Loucy (cell line): ENCODE results near the gene PARVA.

Source experiments
- H2AFZ ChIP-seq: fragments of 200-600 bp; sonication (generic); 2 replicates; pipeline ENCODE4 v1.6.0; 2016; ENCODE audit warnings: antibody characterized with exemption, mild to moderate bottlenecking, low read length, moderate library complexity
- H3F3A ChIP-seq: fragments of 200-600 bp; 2 replicates; pipeline ENCODE4 v1.6.0; 2016; ENCODE audit warnings: antibody characterized with exemption, low read depth, mild to moderate bottlenecking
- H3K27me3 ChIP-seq: fragments of 200-600 bp; sonication (generic); 2 replicates; pipeline ENCODE4 v1.6.1; 2014; ENCODE audit warnings: low read length, mild to moderate bottlenecking; ENCODE audit not compliant: insufficient read depth, poor library complexity, severe bottlenecking
- H3K36me3 ChIP-seq: fragments of 200-600 bp; sonication (generic); 2 replicates; pipeline ENCODE4 v1.6.1; 2016; ENCODE audit warnings: low read length; ENCODE audit not compliant: insufficient read depth
- H3K4me1 ChIP-seq: fragments of 200-600 bp; sonication (generic); 2 replicates; pipeline ENCODE4 v1.5.1; 2014; ENCODE audit warnings: low read length, mild to moderate bottlenecking; ENCODE audit not compliant: insufficient read depth, poor library complexity, severe bottlenecking
- H3K4me2 ChIP-seq: fragments of 200-600 bp; sonication (generic); 2 replicates; pipeline ENCODE4 v1.6.0; 2014; ENCODE audit warnings: antibody characterized with exemption, low read length, low read depth, mild to moderate bottlenecking; ENCODE audit not compliant: poor library complexity, severe bottlenecking
- H3K4me3 ChIP-seq: fragments of 200-600 bp; sonication (generic); 2 replicates; pipeline ENCODE4 v1.5.1; 2014; ENCODE audit warnings: low read length, mild to moderate bottlenecking, mixed read lengths; ENCODE audit not compliant: poor library complexity, severe bottlenecking
- H3K79me2 ChIP-seq: fragments of 200-600 bp; sonication (generic); 2 replicates; pipeline ENCODE4 v1.6.1; 2014; ENCODE audit warnings: low read length; ENCODE audit not compliant: insufficient read depth
- H3K9ac ChIP-seq: fragments of 200-600 bp; sonication (generic); 2 replicates; pipeline ENCODE4 v1.6.0; 2014; ENCODE audit warnings: mild to moderate bottlenecking, low read depth, low read length, moderate library complexity; ENCODE audit not compliant: poor library complexity, severe bottlenecking
- H3K9me2 ChIP-seq: fragments of 200-600 bp; sonication (generic); replicated peaks from 2 replicates; pipeline ENCODE4 v1.6.1; 2016; ENCODE audit warnings: low read depth, low read length, mixed read lengths
- H3K9me3 ChIP-seq: fragments of 200-600 bp; sonication (generic); 2 replicates; pipeline ENCODE4 v1.6.1; 2014; ENCODE audit warnings: mild to moderate bottlenecking, antibody characterized with exemption, low read length, low read depth; ENCODE audit not compliant: insufficient read depth
- H4K20me1 ChIP-seq: fragments of 200-600 bp; sonication (generic); 2 replicates; pipeline ENCODE4 v1.6.0; 2014; ENCODE audit warnings: antibody characterized with exemption, low read length, mild to moderate bottlenecking; ENCODE audit not compliant: insufficient read depth, poor library complexity, severe bottlenecking
- EZH2phosphoT487 ChIP-seq: fragments of 200-600 bp; IDR thresholded peaks from 2 replicates; pipeline ENCODE4 v1.6.1; 2018; ENCODE audit warnings: antibody characterized with exemption, mild to moderate bottlenecking, moderate library complexity, borderline replicate concordance
- TF ChIP-seq, protein P1 (sequence below): fragments of 200-600 bp; sonication (generic); conservative IDR thresholded peaks from 2 replicates; pipeline ENCODE4 v1.5.1; 2014; ENCODE audit warnings: mild to moderate bottlenecking, antibody characterized with exemption, low read length

PARVA gene

DNA sequence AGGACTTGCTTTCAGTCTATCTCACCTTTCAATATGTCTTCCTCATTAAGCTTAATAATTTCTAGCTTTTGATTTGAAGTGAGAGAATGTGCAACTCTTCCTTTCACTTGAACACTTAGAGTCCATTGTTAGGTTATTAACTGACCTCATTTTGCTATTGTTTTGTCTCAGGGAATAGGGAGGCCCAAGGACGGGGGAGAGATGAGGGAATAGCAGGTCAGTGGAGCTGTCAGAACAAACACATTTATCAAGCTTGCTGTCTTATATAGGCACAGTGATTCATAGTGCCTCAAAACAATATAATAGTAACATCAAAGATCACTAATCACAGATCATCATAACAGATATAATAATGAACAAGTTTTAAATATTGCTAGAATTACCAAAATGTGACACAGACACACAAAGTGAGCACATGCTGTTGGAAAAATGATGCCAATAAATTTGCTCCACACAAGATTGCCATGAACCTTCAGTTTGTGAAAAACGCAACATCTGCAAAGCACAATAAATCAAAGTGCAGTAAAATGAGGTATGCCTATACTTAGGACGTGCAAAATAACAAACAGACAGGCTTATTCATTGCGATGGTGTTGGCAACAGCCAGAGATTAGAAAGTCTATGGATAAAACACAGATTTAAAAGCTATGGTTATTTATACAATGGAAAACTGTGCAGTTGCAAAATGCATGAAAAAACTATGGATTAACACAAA is 190.5 kb downstream of the PARVA start:
- Histone ChIP-seq H3K27me3 (peaks cover 6% of the 10 kb centered on the region), H3K9me3 (no peaks in the 10 kb centered on the region), H3K9ac (no peak overlapping the region), H3F3A (no peaks in the 10 kb centered on the region), H4K20me1 (no peaks in the 10 kb centered on the region), H3K4me3 (no peak overlapping the region), H2AFZ (no peak overlapping the region), H3K79me2 (no peaks in the 10 kb centered on the region), H3K36me3 (no peaks in the 10 kb centered on the region), H3K4me2 (no peak overlapping the region), H3K4me1 (no peaks in the 10 kb centered on the region), H3K9me2 (no peaks in the 10 kb centered on the region)
- TF ChIP-seq EZH2phosphoT487: no peak
- TF ChIP-seq, protein P1, sequence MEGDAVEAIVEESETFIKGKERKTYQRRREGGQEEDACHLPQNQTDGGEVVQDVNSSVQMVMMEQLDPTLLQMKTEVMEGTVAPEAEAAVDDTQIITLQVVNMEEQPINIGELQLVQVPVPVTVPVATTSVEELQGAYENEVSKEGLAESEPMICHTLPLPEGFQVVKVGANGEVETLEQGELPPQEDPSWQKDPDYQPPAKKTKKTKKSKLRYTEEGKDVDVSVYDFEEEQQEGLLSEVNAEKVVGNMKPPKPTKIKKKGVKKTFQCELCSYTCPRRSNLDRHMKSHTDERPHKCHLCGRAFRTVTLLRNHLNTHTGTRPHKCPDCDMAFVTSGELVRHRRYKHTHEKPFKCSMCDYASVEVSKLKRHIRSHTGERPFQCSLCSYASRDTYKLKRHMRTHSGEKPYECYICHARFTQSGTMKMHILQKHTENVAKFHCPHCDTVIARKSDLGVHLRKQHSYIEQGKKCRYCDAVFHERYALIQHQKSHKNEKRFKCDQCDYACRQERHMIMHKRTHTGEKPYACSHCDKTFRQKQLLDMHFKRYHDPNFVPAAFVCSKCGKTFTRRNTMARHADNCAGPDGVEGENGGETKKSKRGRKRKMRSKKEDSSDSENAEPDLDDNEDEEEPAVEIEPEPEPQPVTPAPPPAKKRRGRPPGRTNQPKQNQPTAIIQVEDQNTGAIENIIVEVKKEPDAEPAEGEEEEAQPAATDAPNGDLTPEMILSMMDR: no peak

DNA sequence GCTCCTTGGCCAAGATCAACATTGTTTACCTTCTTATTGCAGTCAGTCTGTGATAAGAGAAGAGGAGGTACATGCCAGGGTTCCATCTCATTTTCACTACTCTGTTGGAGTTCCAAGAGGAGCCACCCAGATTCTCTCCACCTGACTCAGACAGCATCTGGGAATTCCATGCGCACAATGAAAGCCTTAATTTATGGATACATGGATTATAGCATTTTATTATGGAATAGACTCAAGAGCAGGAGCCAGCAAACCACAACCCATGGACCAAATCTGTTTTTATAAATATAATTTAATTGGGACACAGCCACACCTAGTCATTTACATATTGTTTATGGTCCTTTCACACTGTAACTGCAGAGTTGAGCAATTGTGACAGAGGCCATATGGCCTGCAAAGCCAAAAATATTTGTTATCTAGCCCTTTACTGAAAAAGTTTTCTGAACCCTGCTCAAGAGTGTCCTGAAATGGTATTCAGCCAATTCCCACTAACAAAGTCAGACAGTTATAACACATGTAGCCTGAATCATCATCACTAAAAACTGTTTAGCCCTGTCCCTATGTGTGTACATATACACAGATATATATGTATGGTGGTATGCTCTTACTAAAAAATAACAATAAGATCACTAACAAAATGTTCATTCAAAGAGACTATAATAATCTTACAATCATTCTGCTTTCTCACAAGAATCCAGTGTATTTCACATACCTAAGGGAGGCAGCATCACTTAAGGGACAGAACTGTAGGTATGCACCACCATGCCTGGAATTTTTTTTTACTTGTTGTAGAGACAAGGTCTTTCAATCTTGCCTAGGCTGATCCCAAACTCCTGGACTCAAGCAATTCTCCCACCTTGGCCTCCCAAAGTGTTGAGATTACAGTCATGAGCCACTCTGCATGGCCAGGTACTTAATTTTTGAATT is 192.4 kb downstream of the PARVA start:
- H4K20me1 ChIP-seq: no peaks in the 10 kb centered on the region
- no peaks in the 10 kb centered on the region for H3K9me2 ChIP-seq
- H3K36me3 ChIP-seq: no peaks in the 10 kb centered on the region
- H3K4me2 ChIP-seq: no peak overlapping the region
- peaks cover 6% of the 10 kb centered on the region for H3K27me3 ChIP-seq
- no peak for TF ChIP-seq EZH2phosphoT487
- TF ChIP-seq, protein P1: no peak
- H3K79me2 ChIP-seq: no peaks in the 10 kb centered on the region
- H2AFZ ChIP-seq: no peak overlapping the region
- no peak overlapping the region for H3K4me3 ChIP-seq
- no peaks in the 10 kb centered on the region for H3K4me1 ChIP-seq
- no peaks in the 10 kb centered on the region for H3K9me3 ChIP-seq
- no peak overlapping the region for H3K9ac ChIP-seq
- no peaks in the 10 kb centered on the region for H3F3A ChIP-seq

DNA sequence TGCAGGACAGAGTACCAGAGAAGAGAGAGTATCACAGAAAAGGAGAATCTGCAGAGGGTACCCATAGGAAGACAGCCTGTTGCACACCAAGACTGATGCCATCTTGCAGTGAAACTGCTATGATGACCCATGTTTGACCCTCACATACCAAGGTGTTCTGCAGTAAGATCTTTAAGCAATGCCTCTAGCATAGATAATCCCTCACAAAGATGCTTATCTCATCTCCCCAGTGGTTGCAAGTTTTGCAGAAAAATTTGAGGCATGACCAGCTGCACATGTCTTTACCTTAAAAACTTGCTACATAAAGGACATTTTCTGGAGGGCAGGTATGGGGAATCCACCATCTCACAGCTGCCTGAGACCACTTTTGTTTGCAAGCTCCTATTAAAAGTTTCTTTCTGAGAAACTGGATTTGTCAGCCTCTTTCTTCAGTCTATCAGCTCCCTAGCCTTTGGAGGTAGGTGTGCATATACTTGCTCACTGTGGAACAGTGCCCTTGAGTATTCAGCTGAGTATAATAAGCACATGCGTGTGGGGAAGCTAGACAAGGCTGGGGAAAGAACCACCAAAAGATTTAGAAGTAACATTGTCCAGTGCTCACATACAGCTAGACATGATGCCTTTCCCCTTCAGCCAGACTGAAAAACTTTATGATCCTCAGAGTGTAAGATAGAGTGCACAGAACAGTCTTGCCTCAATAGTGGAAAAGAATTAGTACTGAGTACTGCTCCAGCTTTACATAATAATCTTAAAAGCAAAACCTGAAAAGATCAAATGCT is 196.5 kb downstream of the PARVA start:
- Histone ChIP-seq H4K20me1 (no peaks in the 10 kb centered on the region), H3K4me1 (no peaks in the 10 kb centered on the region), H3K36me3 (no peaks in the 10 kb centered on the region), H2AFZ (no peak overlapping the region), H3K9me2 (no peaks in the 10 kb centered on the region), H3K9me3 (no peaks in the 10 kb centered on the region), H3K4me2 (no peak overlapping the region), H3K27me3 (peaks cover 3% of the 10 kb centered on the region), H3K79me2 (no peaks in the 10 kb centered on the region), H3K4me3 (no peak overlapping the region), H3K9ac (no peak overlapping the region), H3F3A (no peaks in the 10 kb centered on the region)
- TF ChIP-seq EZH2phosphoT487: no peak
- TF ChIP-seq, protein P1: no peak
